ENCODE measurements around the gene MOB1A.
"Not testable (repeated sequence)": the region's sequence is repeated elsewhere in the genome, so short reads cannot be mapped to it uniquely, and the experiment has no call there.

MOB1A gene

GRCh38 chr2:74148457-74149246 is 30.0 kb downstream of the MOB1A start:
- DNase-seq (ENCODE audit: low read depth): no peak

GRCh38 chr2:74147727-74148456 is 30.8 kb downstream of the MOB1A start, which contains the start of gene BOLA3:
Gene BOLA3, minus strand, starts transcription at chr2:74147912. Its CDS starts 38 bp downstream, at chr2:74147874.
- peak; percentile 57 for DNase-seq (ENCODE audit: low read depth)

GRCh38 chr2:74146929-74147726 is 31.6 kb downstream of the MOB1A start:
- DNase-seq (ENCODE audit: low read depth): no peak

- no peak for DNase-seq (ENCODE audit: low read depth)
Measured at GRCh38 chr2:74142340-74142739, 36.3 kb downstream of the MOB1A start.

GRCh38 chr2:74138600-74139323 is 39.9 kb downstream of the MOB1A start:
- no peak for DNase-seq (ENCODE audit: low read depth)

GRCh38 chr2:74137651-74138599 is 40.8 kb downstream of the MOB1A start:
- DNase-seq (ENCODE audit: low read depth): no peak

- no peak for DNase-seq (ENCODE audit: low read depth)
Measured at GRCh38 chr2:74131901-74132300, 46.8 kb downstream of the MOB1A start.

- DNase-seq (ENCODE audit: low read depth): no peak
Measured at GRCh38 chr2:74130211-74130995, 48.3 kb downstream of the MOB1A start.

GRCh38 chr2:74128206-74128605 is 50.5 kb downstream of the MOB1A start:
- no peak for DNase-seq (ENCODE audit: low read depth)

- not testable (repeated sequence) for DNase-seq (ENCODE audit: low read depth)
Measured at GRCh38 chr2:74123955-74124354, 54.7 kb downstream of the MOB1A start.

GRCh38 chr2:74121846-74122245 is 56.8 kb downstream of the MOB1A start:
- DNase-seq (ENCODE audit: low read depth): not testable (repeated sequence)

- DNase-seq (ENCODE audit: low read depth): peak; percentile 67
Measured at GRCh38 chr2:74119912-74120825, 58.5 kb downstream of the MOB1A start.

GRCh38 chr2:74119339-74119738 is 59.3 kb downstream of the MOB1A start:
- DNase-seq (ENCODE audit: low read depth): no peak

GRCh38 chr2:74111380-74111779 is 67.3 kb downstream of the MOB1A start:
- DNase-seq (ENCODE audit: low read depth): no peak

- DNase-seq (ENCODE audit: low read depth): no peak
Measured at GRCh38 chr2:74110537-74110936, 68.1 kb downstream of the MOB1A start.

GRCh38 chr2:74109551-74109950 is 69.1 kb downstream of the MOB1A start:
- no peak for DNase-seq (ENCODE audit: low read depth)

- no peak for DNase-seq (ENCODE audit: low read depth)
Measured at GRCh38 chr2:74107071-74107470, 71.6 kb downstream of the MOB1A start.

- DNase-seq (ENCODE audit: low read depth): no peak
Measured at GRCh38 chr2:74105413-74105812, 73.3 kb downstream of the MOB1A start.

GRCh38 chr2:74104839-74105238 is 73.8 kb downstream of the MOB1A start:
- DNase-seq (ENCODE audit: low read depth): no peak

Data from fibroblast of the conjunctiva (primary cell).